ENCODE results near the gene RYR3.

Gene RYR3

GRCh38 chr15:33908406-33908805, 597.6 kb downstream of the RYR3 start:
- peak; percentile 71 for ATAC-seq
- TF ChIP-seq TOX (CRISPR knock-in tag; IDR thresholded peaks at IDR 0.05; ENCODE audit: borderline replicate concordance) (no peak), ZFP30 (CRISPR knock-in tag; IDR thresholded peaks at IDR 0.05) (no peak), OSR1 (CRISPR knock-in tag; IDR thresholded peaks at IDR 0.05) (no peak), RARB (CRISPR knock-in tag; IDR thresholded peaks at IDR 0.05) (no peak), GLIS3 (CRISPR knock-in tag; IDR thresholded peaks at IDR 0.05) (no peak), ZFP3 (CRISPR knock-in tag; IDR thresholded peaks at IDR 0.05) (no peak), ZC3H10 (CRISPR knock-in tag; IDR thresholded peaks at IDR 0.05) (no peak)

GRCh38 chr15:33910741-33911140, 600.0 kb downstream of the RYR3 start:
- peak; percentile 46 for ATAC-seq
- TF ChIP-seq ZC3H10 (CRISPR knock-in tag; IDR thresholded peaks at IDR 0.05) (0 out of 2 replicates have a peak, but pooled peaks have one; percentile 14), BACH2 (CRISPR knock-in tag; IDR thresholded peaks at IDR 0.05; ENCODE audit: borderline replicate concordance) (no peak)

- no peak for TF ChIP-seq ZC3H10 (CRISPR knock-in tag; IDR thresholded peaks at IDR 0.05)
- ATAC-seq: no peak
These were observed 601.6 kb downstream of the RYR3 start for GRCh38 chr15:33912326-33912725.

GRCh38 chr15:33913459-33913858, 602.7 kb downstream of the RYR3 start:
- TF ChIP-seq CSRNP3 (CRISPR knock-in tag; IDR thresholded peaks at IDR 0.05) (no peak), ZC3H10 (CRISPR knock-in tag; IDR thresholded peaks at IDR 0.05) (0 out of 2 replicates have a peak, but pooled peaks have one; percentile 57)
- ATAC-seq: peak; percentile 23; the same call in 2 of the 3 replicates
